ENCODE measurements around the gene NFYB.

DNA sequence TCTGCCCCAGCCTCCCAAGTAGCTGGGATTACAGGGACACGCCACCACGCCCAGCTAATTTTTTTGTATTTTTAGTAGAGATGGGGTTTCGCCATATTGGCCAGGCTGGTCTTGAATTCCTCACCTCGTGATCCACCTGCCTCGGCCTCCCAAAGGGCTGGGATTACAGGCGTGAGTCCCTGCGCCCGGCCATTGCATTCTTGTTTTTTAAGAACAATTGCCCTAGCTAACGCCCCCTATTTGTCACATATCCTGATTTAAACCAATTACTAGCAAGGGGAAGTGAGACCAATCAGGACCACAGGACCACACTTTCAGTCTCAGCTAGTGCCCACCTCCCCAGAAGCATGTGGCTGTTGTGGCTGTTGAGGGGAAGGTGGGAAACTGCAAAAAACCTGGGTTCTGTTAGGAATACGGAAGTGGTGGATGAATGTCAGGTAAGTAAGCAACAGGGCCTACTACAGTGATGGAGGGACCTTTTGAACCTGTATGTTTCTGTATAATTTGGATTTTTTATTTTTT lies 37.8 kb upstream of the NFYB start:
- TF ChIP-seq, protein P1, sequence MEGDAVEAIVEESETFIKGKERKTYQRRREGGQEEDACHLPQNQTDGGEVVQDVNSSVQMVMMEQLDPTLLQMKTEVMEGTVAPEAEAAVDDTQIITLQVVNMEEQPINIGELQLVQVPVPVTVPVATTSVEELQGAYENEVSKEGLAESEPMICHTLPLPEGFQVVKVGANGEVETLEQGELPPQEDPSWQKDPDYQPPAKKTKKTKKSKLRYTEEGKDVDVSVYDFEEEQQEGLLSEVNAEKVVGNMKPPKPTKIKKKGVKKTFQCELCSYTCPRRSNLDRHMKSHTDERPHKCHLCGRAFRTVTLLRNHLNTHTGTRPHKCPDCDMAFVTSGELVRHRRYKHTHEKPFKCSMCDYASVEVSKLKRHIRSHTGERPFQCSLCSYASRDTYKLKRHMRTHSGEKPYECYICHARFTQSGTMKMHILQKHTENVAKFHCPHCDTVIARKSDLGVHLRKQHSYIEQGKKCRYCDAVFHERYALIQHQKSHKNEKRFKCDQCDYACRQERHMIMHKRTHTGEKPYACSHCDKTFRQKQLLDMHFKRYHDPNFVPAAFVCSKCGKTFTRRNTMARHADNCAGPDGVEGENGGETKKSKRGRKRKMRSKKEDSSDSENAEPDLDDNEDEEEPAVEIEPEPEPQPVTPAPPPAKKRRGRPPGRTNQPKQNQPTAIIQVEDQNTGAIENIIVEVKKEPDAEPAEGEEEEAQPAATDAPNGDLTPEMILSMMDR (IDR thresholded peaks at IDR 0.05): no peak
- TF ChIP-seq POLR2A (IDR thresholded peaks at IDR 0.05) (no peak), EP300 (IDR thresholded peaks at IDR 0.05) (no peak)

All from tibial nerve (tissue), 4 donors.